HG03432 (cell line): Measurements from ENCODE around the gene OBSL1.

Experiments used
- ATAC-seq: cut with Tn5 transposase; IDR thresholded peaks from one replicate; pipeline ENCODE4 v1.9.1; 2021; ENCODE audit warnings: mild to moderate bottlenecking, moderate library complexity; ENCODE audit not compliant: unreplicated experiment

OBSL1 gene

GRCh38 chr2:219571311-219572236, at the start of gene OBSL1:
TSS of gene OBSL1 (minus strand) at chr2:219571539. CDS start at chr2:219571232, 307 bp downstream.
- no peak for ATAC-seq

GRCh38 chr2:219620546-219620945, 49.2 kb upstream of the OBSL1 start:
- no peak for ATAC-seq

- ATAC-seq = no peak
These were observed 47.9 kb upstream of the OBSL1 start for GRCh38 chr2:219619235-219619634.

- no peak for ATAC-seq
These were observed 47.4 kb upstream of the OBSL1 start for GRCh38 chr2:219618733-219619122.

- no peak for ATAC-seq
These were observed 45.2 kb upstream of the OBSL1 start for GRCh38 chr2:219616550-219616949.

- ATAC-seq = no peak
These were observed 44.6 kb upstream of the OBSL1 start for GRCh38 chr2:219615894-219616293.

GRCh38 chr2:219615036-219615435, 43.7 kb upstream of the OBSL1 start:
- no peak for ATAC-seq

GRCh38 chr2:219614076-219614860, 42.9 kb upstream of the OBSL1 start:
- ATAC-seq = no peak

- ATAC-seq = no peak
These were observed 42.2 kb upstream of the OBSL1 start for GRCh38 chr2:219613461-219614070.

- ATAC-seq = peak; percentile 63
These were observed 41.4 kb upstream of the OBSL1 start for GRCh38 chr2:219612577-219613286.

- no peak for ATAC-seq
These were observed 40.7 kb upstream of the OBSL1 start for GRCh38 chr2:219611866-219612576.

GRCh38 chr2:219611306-219611705, 40.0 kb upstream of the OBSL1 start:
- ATAC-seq = no peak

GRCh38 chr2:219609149-219609750, 37.9 kb upstream of the OBSL1 start:
- no peak for ATAC-seq

- no peak for ATAC-seq
These were observed 37.1 kb upstream of the OBSL1 start for GRCh38 chr2:219608399-219608964.

- ATAC-seq = no peak
These were observed 36.6 kb upstream of the OBSL1 start for GRCh38 chr2:219607931-219608330.

GRCh38 chr2:219605607-219605954, 34.2 kb upstream of the OBSL1 start:
- ATAC-seq = no peak

- ATAC-seq = no peak
These were observed 32.4 kb upstream of the OBSL1 start for GRCh38 chr2:219603771-219604170.

- no peak for ATAC-seq
These were observed 27.2 kb upstream of the OBSL1 start for GRCh38 chr2:219598308-219599078.
